Uterus (tissue), 2 donors: Measurements from ENCODE around the gene POLRMT.

ENCODE experiments used
- POLR2A ChIP-seq, 2 donors: fragments of 450-650 bp; IDR thresholded peaks; one replicate each; pipeline ENCODE4 v1.6.1; 2016; ENCODE audit warnings: antibody characterized with exemption in 2 of 2, mild to moderate bottlenecking in 1 of 2, moderate library complexity in 1 of 2
- TF ChIP-seq, protein P1 (sequence below), 4 experiments: fragments of 200-600 bp in 2 of 4; fragments of 450-650 bp in 2 of 4; sonication (generic) in 2 of 4; IDR thresholded peaks; one replicate each; pipeline ENCODE4 v1.5.1; 2016 to 2019; ENCODE audit warnings: antibody characterized with exemption in 4 of 4, mild to moderate bottlenecking in 2 of 4, moderate library complexity in 1 of 4

DNA sequence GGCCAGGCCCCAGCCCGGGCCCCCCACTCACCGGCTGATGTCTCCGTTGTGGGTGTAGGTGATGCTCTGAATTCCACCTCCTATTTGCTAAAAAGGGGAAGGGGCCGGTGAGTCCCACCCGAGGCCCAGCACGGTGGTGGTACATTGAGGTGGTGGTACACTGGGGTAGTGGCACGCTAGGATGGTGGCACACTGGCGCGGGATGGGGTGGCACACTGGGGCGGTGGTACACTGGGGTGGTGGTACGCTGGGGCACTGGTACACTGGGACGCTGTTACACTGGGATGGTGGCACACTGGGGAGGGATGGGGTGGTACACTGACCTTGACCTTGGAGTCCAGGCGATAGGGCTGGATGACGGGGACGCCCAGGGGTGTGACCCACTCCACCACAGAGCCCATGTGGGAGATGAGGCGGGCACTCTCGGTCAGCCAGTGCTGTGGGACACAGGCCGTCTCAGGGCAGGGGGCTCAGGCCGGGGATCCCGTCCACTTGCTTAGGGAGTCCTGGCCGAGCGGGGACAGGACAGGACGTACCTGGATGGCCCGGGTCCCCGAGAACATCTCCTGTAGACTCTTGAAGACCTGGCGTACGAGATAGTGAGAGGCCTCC is 14.6 kb downstream of the POLRMT start:
- TF ChIP-seq, protein P1, sequence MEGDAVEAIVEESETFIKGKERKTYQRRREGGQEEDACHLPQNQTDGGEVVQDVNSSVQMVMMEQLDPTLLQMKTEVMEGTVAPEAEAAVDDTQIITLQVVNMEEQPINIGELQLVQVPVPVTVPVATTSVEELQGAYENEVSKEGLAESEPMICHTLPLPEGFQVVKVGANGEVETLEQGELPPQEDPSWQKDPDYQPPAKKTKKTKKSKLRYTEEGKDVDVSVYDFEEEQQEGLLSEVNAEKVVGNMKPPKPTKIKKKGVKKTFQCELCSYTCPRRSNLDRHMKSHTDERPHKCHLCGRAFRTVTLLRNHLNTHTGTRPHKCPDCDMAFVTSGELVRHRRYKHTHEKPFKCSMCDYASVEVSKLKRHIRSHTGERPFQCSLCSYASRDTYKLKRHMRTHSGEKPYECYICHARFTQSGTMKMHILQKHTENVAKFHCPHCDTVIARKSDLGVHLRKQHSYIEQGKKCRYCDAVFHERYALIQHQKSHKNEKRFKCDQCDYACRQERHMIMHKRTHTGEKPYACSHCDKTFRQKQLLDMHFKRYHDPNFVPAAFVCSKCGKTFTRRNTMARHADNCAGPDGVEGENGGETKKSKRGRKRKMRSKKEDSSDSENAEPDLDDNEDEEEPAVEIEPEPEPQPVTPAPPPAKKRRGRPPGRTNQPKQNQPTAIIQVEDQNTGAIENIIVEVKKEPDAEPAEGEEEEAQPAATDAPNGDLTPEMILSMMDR (IDR thresholded peaks at IDR 0.05): no peak
- TF ChIP-seq POLR2A (IDR thresholded peaks at IDR 0.05): no peak
